HepG2 (cell line): ENCODE measurements around the gene SCGB1D2.

Experiments used
- AGO2 ChIP-seq: fragments of 200-400 bp; formaldehyde crosslinking; optimal IDR thresholded peaks from 2 replicates; pipeline ENCODE3; 2017; ENCODE audit warnings: mild to moderate bottlenecking, low read depth, low read length, moderate library complexity
- BCLAF1 ChIP-seq: fragments of 450-650 bp; IDR thresholded peaks from 2 replicates; pipeline ENCODE4 v1.6.1; 2017; ENCODE audit warnings: mild to moderate bottlenecking
- CTCF ChIP-seq: sonication (generic); formaldehyde crosslinking; IDR thresholded peaks from 2 replicates; pipeline ENCODE4 v1.5.0; 2020; ENCODE audit warnings: mild to moderate bottlenecking, missing genetic modification reagents, moderate library complexity
- HMGXB4 ChIP-seq, 2 experiments: sonication (generic) in 1 of 2; formaldehyde crosslinking in 1 of 2; IDR thresholded peaks; 2 replicates each; pipeline versions ENCODE4 v1.4.0 to v1.6.1; 2018 to 2020; ENCODE audit warnings: missing genetic modification reagents in 2 of 2, borderline replicate concordance in 1 of 2, low read depth in 1 of 2, mild to moderate bottlenecking in 1 of 2, missing biosample characterization in 1 of 2
- MED1 ChIP-seq: sonication (generic); formaldehyde crosslinking; IDR thresholded peaks from 2 replicates; pipeline ENCODE4 v1.4.0; 2020; ENCODE audit warnings: missing genetic modification reagents
- MLLT10 ChIP-seq: sonication (generic); formaldehyde crosslinking; IDR thresholded peaks from 2 replicates; pipeline ENCODE4 v1.4.0; 2020; ENCODE audit warnings: missing genetic modification reagents
- MYC ChIP-seq: sonication (generic); formaldehyde crosslinking; IDR thresholded peaks from 2 replicates; pipeline ENCODE4 v1.9.0; 2021; ENCODE audit warnings: missing genetic modification reagents, borderline replicate concordance
- NFIC ChIP-seq: IDR thresholded peaks from 2 replicates; pipeline ENCODE4 v1.6.1; 2012; ENCODE audit warnings: mild to moderate bottlenecking, low read length, inconsistent platforms
- POLR2A ChIP-seq, 2 experiments: IDR thresholded peaks; 2 replicates each; pipeline ENCODE4 v1.6.1; 2011; ENCODE audit warnings: low read depth in 2 of 2, low read length in 2 of 2, mild to moderate bottlenecking in 1 of 2, moderate library complexity in 1 of 2; ENCODE audit not compliant: insufficient read depth in 1 of 2
- REST ChIP-seq, 2 experiments: IDR thresholded peaks; 2 replicates each; pipeline ENCODE4 v1.6.1; 2011 to 2012; ENCODE audit warnings: low read length in 2 of 2, borderline replicate concordance in 1 of 2, low read depth in 1 of 2, mild to moderate bottlenecking in 1 of 2, moderate library complexity in 1 of 2
- RFXANK ChIP-seq: IDR thresholded peaks from 2 replicates; pipeline ENCODE4 v1.6.1; 2016
- SMC3 ChIP-seq: IDR thresholded peaks from 2 replicates; pipeline ENCODE4 v1.6.1; 2011; ENCODE audit warnings: low read length, improper control_type of control experiment
- ZNF432 ChIP-seq: sonication (generic); formaldehyde crosslinking; IDR thresholded peaks from 2 replicates; pipeline ENCODE4 v1.5.0; 2020; ENCODE audit warnings: missing genetic modification reagents, mild to moderate bottlenecking, borderline replicate concordance

- TF ChIP-seq MED1 (CRISPR knock-in tag) (no peak), REST (IDR thresholded peaks at IDR 0.05; ENCODE audit: borderline replicate concordance in 1 of 2, low read depth in 1 of 2, low read length in 2 of 2) (no peak), CTCF (peak; percentile 46), MYC (no peak), AGO2 (no peak), SMC3 (peak; percentile 33; the same call in 1 of the 2 replicates), NFIC (no peak), BCLAF1 (no peak), MLLT10 (CRISPR knock-in tag) (no peak), ZNF432 (CRISPR knock-in tag) (no peak), RFXANK (CRISPR knock-in tag) (no peak), HMGXB4 (CRISPR knock-in tag; IDR thresholded peaks at IDR 0.05; ENCODE audit: borderline replicate concordance in 1 of 2, low read depth in 1 of 2) (no peak), POLR2A (IDR thresholded peaks at IDR 0.05; ENCODE audit: insufficient read depth in 1 of 2, low read depth in 2 of 2, low read length in 2 of 2) (no peak)
These were observed 8.3 kb upstream of the SCGB1D2 start for GRCh38 chr11:62233730-62234129.
